BE2C (cell line): ENCODE results near the gene MFAP3.

Source experiments
- DNase-seq: peaks from one replicate; pipeline ENCODE4 v3.0.0-alpha.2; 2020
- H3K27me3 ChIP-seq: fragments of 250-450 bp; sonication (Bioruptor Pico); 2 replicates; pipeline ENCODE4 v1.5.1; 2020; ENCODE audit warnings: mild to moderate bottlenecking
- H3K36me3 ChIP-seq: fragments of 250-450 bp; sonication (Bioruptor Pico); 2 replicates; pipeline ENCODE4 v1.5.1; 2020; ENCODE audit warnings: mild to moderate bottlenecking
- H3K4me1 ChIP-seq: fragments of 250-450 bp; sonication (Bioruptor Pico); 2 replicates; pipeline ENCODE4 v1.5.1; 2020
- H3K4me3 ChIP-seq: 2 replicates; pipeline ENCODE4 v1.5.1; 2011; ENCODE audit warnings: low read depth, low read length
- H3K9me3 ChIP-seq: fragments of 250-450 bp; sonication (Bioruptor Pico); 2 replicates; pipeline ENCODE4 v1.5.1; 2020
- TF ChIP-seq, protein P1 (sequence below): IDR thresholded peaks from 2 replicates; pipeline ENCODE4 v1.5.1; 2012; ENCODE audit warnings: mild to moderate bottlenecking, low read depth, low read length

The MFAP3 gene

DNA sequence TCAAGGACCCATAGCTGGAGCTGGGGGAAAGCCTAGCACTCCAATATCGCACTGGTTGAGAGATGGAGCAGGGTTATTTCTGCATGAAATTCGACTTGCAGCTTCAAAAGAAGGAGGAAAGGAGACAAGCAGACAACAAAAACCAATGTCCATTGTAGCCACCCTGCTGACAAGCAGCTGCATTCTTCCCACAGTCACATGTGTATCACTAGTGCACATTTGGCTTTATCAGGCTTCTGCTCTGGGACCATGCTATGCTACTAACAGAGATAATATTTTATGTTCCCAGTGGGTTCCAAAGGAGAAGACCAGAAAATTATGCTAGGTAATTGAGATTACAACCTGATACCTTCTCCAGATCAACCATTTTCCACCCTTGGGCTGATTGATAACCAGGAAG, 59.7 kb downstream of the MFAP3 start:
- no peak for DNase-seq
- Histone ChIP-seq H3K4me3 (no peak overlapping the region), H3K36me3 (no peaks in the 10 kb centered on the region), H3K9me3 (no peaks in the 10 kb centered on the region), H3K27me3 (no peaks in the 10 kb centered on the region), H3K4me1 (no peaks in the 10 kb centered on the region)
- TF ChIP-seq, protein P1, sequence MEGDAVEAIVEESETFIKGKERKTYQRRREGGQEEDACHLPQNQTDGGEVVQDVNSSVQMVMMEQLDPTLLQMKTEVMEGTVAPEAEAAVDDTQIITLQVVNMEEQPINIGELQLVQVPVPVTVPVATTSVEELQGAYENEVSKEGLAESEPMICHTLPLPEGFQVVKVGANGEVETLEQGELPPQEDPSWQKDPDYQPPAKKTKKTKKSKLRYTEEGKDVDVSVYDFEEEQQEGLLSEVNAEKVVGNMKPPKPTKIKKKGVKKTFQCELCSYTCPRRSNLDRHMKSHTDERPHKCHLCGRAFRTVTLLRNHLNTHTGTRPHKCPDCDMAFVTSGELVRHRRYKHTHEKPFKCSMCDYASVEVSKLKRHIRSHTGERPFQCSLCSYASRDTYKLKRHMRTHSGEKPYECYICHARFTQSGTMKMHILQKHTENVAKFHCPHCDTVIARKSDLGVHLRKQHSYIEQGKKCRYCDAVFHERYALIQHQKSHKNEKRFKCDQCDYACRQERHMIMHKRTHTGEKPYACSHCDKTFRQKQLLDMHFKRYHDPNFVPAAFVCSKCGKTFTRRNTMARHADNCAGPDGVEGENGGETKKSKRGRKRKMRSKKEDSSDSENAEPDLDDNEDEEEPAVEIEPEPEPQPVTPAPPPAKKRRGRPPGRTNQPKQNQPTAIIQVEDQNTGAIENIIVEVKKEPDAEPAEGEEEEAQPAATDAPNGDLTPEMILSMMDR = no peak

- TF ChIP-seq, protein P1 = no peak
- H3K4me3 ChIP-seq = no peak overlapping the region
- H3K9me3 ChIP-seq = no peaks in the 10 kb centered on the region
- no peaks in the 10 kb centered on the region for H3K36me3 ChIP-seq
- H3K4me1 ChIP-seq = no peaks in the 10 kb centered on the region
- DNase-seq = no peak
- no peaks in the 10 kb centered on the region for H3K27me3 ChIP-seq
These were observed 62.4 kb downstream of the MFAP3 start for GRCh38 chr5:154101184-154101583.

DNA sequence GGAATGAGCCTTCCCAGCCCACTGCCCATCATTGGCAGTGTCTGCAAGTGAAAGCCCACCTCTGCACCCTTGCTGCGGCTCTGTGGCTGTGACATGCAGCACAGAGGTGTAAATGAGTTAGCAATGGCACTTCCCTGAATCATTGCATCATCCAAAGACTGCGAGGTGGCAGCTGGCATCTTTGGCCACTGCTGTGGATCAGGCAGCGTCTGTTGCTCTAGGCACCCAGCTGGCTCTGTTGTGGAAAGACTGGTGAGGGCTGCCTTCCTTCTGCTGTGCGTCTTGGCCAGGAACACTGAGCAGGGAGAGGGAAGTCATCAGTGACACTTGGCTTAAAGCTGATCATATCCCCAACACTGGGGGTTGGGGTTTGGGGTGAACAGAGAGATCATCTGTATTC, 64.5 kb downstream of the MFAP3 start:
- H3K36me3 ChIP-seq = no peaks in the 10 kb centered on the region
- DNase-seq = no peak
- no peak overlapping the region for H3K4me3 ChIP-seq
- H3K9me3 ChIP-seq = no peaks in the 10 kb centered on the region
- H3K27me3 ChIP-seq = no peaks in the 10 kb centered on the region
- TF ChIP-seq, protein P1 = no peak
- H3K4me1 ChIP-seq = no peaks in the 10 kb centered on the region
